IMR-90 (cell line): Measurements from ENCODE around the gene ISG15. TPM values are rescaled to one million over a fixed set of nuclear protein-coding genes. Genes with fewer than 3 reads are reported as not detected.
A peak's percentile ranks its signal among the peaks of the same experiment; 100 is the strongest.

ENCODE experiments used
- ATAC-seq: fragments of 200-7000 bp; cut with Tn5 transposase; 2 replicates; pipeline ENCODE4 v1.9.1; 2020; ENCODE audit warnings: low read depth, mild to moderate bottlenecking, moderate library complexity
- BruUV-seq: library from RNA; stranded (reverse); fragments of 400-500 nt; replicated peaks from 2 replicates; lab custom pipeline; 2021; lab: Mats Ljungman, UMichigan
- CTCF ChIA-PET: fragments of 300-600 bp; formaldehyde crosslinking; extraction: SDS; loops from one replicate; lab custom pipeline; 2021; ENCODE audit warnings: antibody characterized with exemption; lab: Yijun Ruan, JAX
- POLR2A ChIA-PET: fragments of 300-600 bp; sonication (Branson Sonifier 250); formaldehyde crosslinking; loops from one replicate; lab custom pipeline; 2022; ENCODE audit warnings: antibody characterized with exemption; ENCODE audit not compliant: unreplicated experiment; lab: Charles Lee
- DNase-seq: peaks from one replicate; pipeline ENCODE4 v3.0.0; 2013
- H2AFZ ChIP-seq: replicated peaks from 2 replicates; pipeline ENCODE3; 2013; ENCODE audit warnings: low read length, mild to moderate bottlenecking; ENCODE audit not compliant: poor library complexity
- H2AK5ac ChIP-seq: 2 replicates; pipeline ENCODE4 v1.6.1; 2013; ENCODE audit warnings: low read depth, low read length, inconsistent platforms
- H2AK9ac ChIP-seq: replicated peaks from 2 replicates; pipeline ENCODE3; 2013; ENCODE audit warnings: mild to moderate bottlenecking, low read depth, low read length, moderate library complexity; ENCODE audit not compliant: poor library complexity
- H2BK120ac ChIP-seq: 2 replicates; pipeline ENCODE4 v1.6.1; 2013; ENCODE audit warnings: low read depth, low read length, inconsistent platforms
- H2BK15ac ChIP-seq: 3 replicates; pipeline ENCODE4 v1.6.1; 2013; ENCODE audit warnings: low read depth, low read length, inconsistent platforms
- H2BK20ac ChIP-seq: 2 replicates; pipeline ENCODE4 v1.6.1; 2013; ENCODE audit warnings: low read depth, mild to moderate bottlenecking, inconsistent platforms, low read length, moderate library complexity
- H2BK5ac ChIP-seq: 2 replicates; pipeline ENCODE4 v1.6.1; 2013; ENCODE audit warnings: mild to moderate bottlenecking, low read depth, low read length, inconsistent platforms; ENCODE audit not compliant: poor library complexity, severe bottlenecking
- H3K14ac ChIP-seq: replicated peaks from 2 replicates; pipeline ENCODE4 v1.6.1; 2013; ENCODE audit warnings: low read depth, low read length, inconsistent platforms
- H3K18ac ChIP-seq: 2 replicates; pipeline ENCODE4 v1.6.1; 2013; ENCODE audit warnings: low read depth, low read length, control low read depth
- H3K23ac ChIP-seq: 2 replicates; pipeline ENCODE4 v1.6.1; 2013; ENCODE audit warnings: low read depth, low read length, inconsistent platforms
- H3K27ac ChIP-seq: 2 replicates; pipeline ENCODE4 v1.5.1; 2013; ENCODE audit warnings: mild to moderate bottlenecking, control low read depth, low read length; ENCODE audit not compliant: insufficient read depth
- H3K27me3 ChIP-seq: 2 replicates; pipeline ENCODE4 v1.6.1; 2013; ENCODE audit warnings: low read length; ENCODE audit not compliant: control insufficient read depth, insufficient read depth
- H3K36me3 ChIP-seq: 2 replicates; pipeline ENCODE4 v1.6.1; 2013; ENCODE audit warnings: low read length, mixed read lengths; ENCODE audit not compliant: control insufficient read depth, insufficient read depth
- H3K4ac ChIP-seq: 2 replicates; pipeline ENCODE4 v1.6.1; 2013; ENCODE audit warnings: low read depth, low read length, inconsistent platforms
- H3K4me1 ChIP-seq: 2 replicates; pipeline ENCODE4 v1.6.1; 2013; ENCODE audit warnings: low read length, mixed read lengths; ENCODE audit not compliant: control insufficient read depth, insufficient read depth
- H3K4me2 ChIP-seq: 2 replicates; pipeline ENCODE4 v1.6.1; 2013; ENCODE audit warnings: low read depth, mild to moderate bottlenecking, control low read depth, low read length, moderate library complexity
- H3K4me3 ChIP-seq: 2 replicates; pipeline ENCODE4 v1.5.1; 2013; ENCODE audit warnings: low read depth, mild to moderate bottlenecking, control low read depth, low read length, moderate library complexity; ENCODE audit not compliant: insufficient read depth
- H3K56ac ChIP-seq: 2 replicates; pipeline ENCODE4 v1.6.1; 2013; ENCODE audit warnings: low read length, inconsistent platforms; ENCODE audit not compliant: insufficient read depth; ENCODE audit errors: extremely low read depth
- H3K79me1 ChIP-seq, 2 experiments: 2 replicates each; pipeline ENCODE4 v1.6.1; 2013; ENCODE audit warnings: low read length in 2 of 2, inconsistent platforms in 1 of 2, low read depth in 1 of 2
- H3K9ac ChIP-seq: 2 replicates; pipeline ENCODE4 v1.6.1; 2013; ENCODE audit warnings: low read depth, low read length, control low read depth
- H3K9me1 ChIP-seq: 2 replicates; pipeline ENCODE4 v1.6.1; 2013; ENCODE audit warnings: low read length, inconsistent platforms; ENCODE audit not compliant: insufficient read depth
- H3K9me3 ChIP-seq: 2 replicates; pipeline ENCODE4 v1.6.1; 2013; ENCODE audit warnings: low read length; ENCODE audit not compliant: control insufficient read depth, insufficient read depth
- H4K20me1 ChIP-seq: 2 replicates; pipeline ENCODE4 v1.6.1; 2013; ENCODE audit warnings: low read length, inconsistent platforms; ENCODE audit not compliant: insufficient read depth
- H4K5ac ChIP-seq: 2 replicates; pipeline ENCODE4 v1.6.1; 2013; ENCODE audit warnings: mild to moderate bottlenecking, low read depth, low read length, control low read depth
- H4K8ac ChIP-seq, 2 experiments: 2 replicates each; pipeline ENCODE4 v1.6.1; 2013; ENCODE audit warnings: low read depth in 2 of 2, low read length in 2 of 2, control low read depth in 1 of 2, inconsistent platforms in 1 of 2
- H4K91ac ChIP-seq: 2 replicates; pipeline ENCODE4 v1.6.1; 2013; ENCODE audit warnings: low read depth, low read length, inconsistent platforms; ENCODE audit not compliant: insufficient read depth
- BHLHE40 ChIP-seq: fragments of 150-350 bp; IDR thresholded peaks from 2 replicates; pipeline ENCODE4 v1.6.1; 2016; ENCODE audit warnings: mild to moderate bottlenecking, low read depth, low read length
- CTCF ChIP-seq: conservative IDR thresholded peaks from 2 replicates; pipeline ENCODE4 v1.5.1; 2012; ENCODE audit warnings: mild to moderate bottlenecking, low read depth, low read length, improper control_type of control experiment
- ELK1 ChIP-seq: fragments of 150-350 bp; IDR thresholded peaks from 2 replicates; pipeline ENCODE4 v1.6.1; 2016; ENCODE audit warnings: low read depth, mild to moderate bottlenecking, low read length, moderate library complexity, borderline replicate concordance
- FOS ChIP-seq: fragments of 150-350 bp; IDR thresholded peaks from 2 replicates; pipeline ENCODE4 v1.6.1; 2016; ENCODE audit warnings: low read depth, low read length
- MAFK ChIP-seq: IDR thresholded peaks from 2 replicates; pipeline ENCODE4 v1.6.1; 2012; ENCODE audit warnings: low read depth, low read length, improper control_type of control experiment
- MAZ ChIP-seq: IDR thresholded peaks from 2 replicates; pipeline ENCODE4 v1.6.1; 2012; ENCODE audit warnings: low read depth, mild to moderate bottlenecking, low read length, improper control_type of control experiment, moderate library complexity, borderline replicate concordance
- MXI1 ChIP-seq: IDR thresholded peaks from 2 replicates; pipeline ENCODE4 v1.6.1; 2012; ENCODE audit warnings: low read depth, mild to moderate bottlenecking, low read length, moderate library complexity, borderline replicate concordance
- NFE2L2 ChIP-seq: fragments of 150-350 bp; IDR thresholded peaks from 2 replicates; pipeline ENCODE4 v1.6.1; 2016; ENCODE audit warnings: low read depth, mild to moderate bottlenecking, low read length
- POLR2A ChIP-seq: IDR thresholded peaks from 2 replicates; pipeline ENCODE4 v1.6.1; 2012; ENCODE audit warnings: mild to moderate bottlenecking, low read depth, low read length
- RAD21 ChIP-seq: IDR thresholded peaks from 2 replicates; pipeline ENCODE4 v1.6.1; 2012; ENCODE audit warnings: low read length, improper control_type of control experiment
- RCOR1 ChIP-seq: IDR thresholded peaks from 2 replicates; pipeline ENCODE4 v1.6.1; 2012; ENCODE audit warnings: mild to moderate bottlenecking, low read length, improper control_type of control experiment; ENCODE audit not compliant: insufficient replicate concordance
- RFX5 ChIP-seq: IDR thresholded peaks from 2 replicates; pipeline ENCODE4 v1.8.0; 2012; ENCODE audit warnings: low read depth, mild to moderate bottlenecking, low read length, moderate library complexity
- SMC3 ChIP-seq: fragments of 150-350 bp; IDR thresholded peaks from 2 replicates; pipeline ENCODE4 v1.6.1; 2016; ENCODE audit warnings: low read depth, mild to moderate bottlenecking, antibody characterized with exemption, low read length, moderate library complexity
- USF2 ChIP-seq: fragments of 150-350 bp; IDR thresholded peaks from 2 replicates; pipeline ENCODE4 v1.6.1; 2017; ENCODE audit warnings: mild to moderate bottlenecking, antibody characterized with exemption, low read length, low read depth
- WGBS, 2 experiments: methylation state at CpG; one replicate each; pipeline versions ENCODE4 v1.1.5 to v1.1.7; 2013; ENCODE audit warnings: missing lambda C conversion rate in 2 of 2; ENCODE audit not compliant: insufficient read length in 1 of 2; ENCODE audit errors: extremely low coverage in 2 of 2; 5-methylcytosine and 5-hydroxymethylcytosine counted together
- dilution Hi-C: fragments of 300-500 bp; cut with HindIII; formaldehyde crosslinking; loops from one replicate; pipeline ENCODE4 v1.14.3; 2018; ENCODE audit warnings: low sequenced_read_pairs; ENCODE audit not compliant: unreplicated experiment
- in situ Hi-C: fragments of 300-500 bp; cut with MboI; formaldehyde crosslinking; loops from 3 replicates; pipeline ENCODE4 v1.14.3; 2019; ENCODE audit warnings: low sequenced_read_pairs, inconsistent platforms, mixed read lengths
- intact Hi-C: fragments of 100-400 bp; cut with micrococcal nuclease; formaldehyde crosslinking; loops from 2 replicates; pipeline ENCODE4 v1.10.0; 2022
- polyA plus RNA-seq, 3 experiments: library from polyadenylated mRNA; depleted of rRNA; stranded (reverse); fragments of >200 nt; gene quantifications; 2 replicates each; pipeline ENCODE4 v1.2.3, GENCODE V29; 2012; ENCODE audit warnings: low replicate concordance in 1 of 3
- total RNA-seq: library from RNA; depleted of rRNA; stranded (reverse); fragments of >200 nt; gene quantifications from 2 replicates; pipeline ENCODE4 v1.2.3, GENCODE V29; 2012

Gene ISG15
- total and polyA plus RNA-seq, 2 of the 4 experiments (the other 2 are of a cell fraction): 99.1 to 105 TPM

GRCh38 chr1:974687-975328, 38.5 kb upstream of the ISG15 start:
- Histone ChIP-seq H2AK5ac (no peak overlapping the region), H2BK20ac (no peak overlapping the region), H2AK9ac (no peak overlapping the region), H3K27ac (no peak overlapping the region), H3K4me1 (0 out of 2 replicates have a peak, but pooled peaks cover 2% of the 10 kb centered on the region), H4K20me1 (no peaks in the 10 kb centered on the region; the same call in 1 of the 2 replicates), H3K79me1 (no peaks in the 10 kb centered on the region), H3K4ac (no peak overlapping the region), H3K4me2 (no peak overlapping the region), H3K27me3 (peaks cover 5% of the 10 kb centered on the region; the same call in 1 of the 2 replicates), H4K5ac (no peak overlapping the region), H2AFZ (peak overlapping the region; percentile 23), H2BK15ac (no peak overlapping the region), H4K91ac (no peak overlapping the region), H3K14ac (no peak overlapping the region), H2BK5ac (no peak overlapping the region), H3K9me3 (no peaks in the 10 kb centered on the region), H3K4me3 (no peak overlapping the region), H3K9ac (no peak overlapping the region), H4K8ac (no peak overlapping the region), H3K18ac (no peak overlapping the region), H3K56ac (no peak overlapping the region), H3K36me3 (no peaks in the 10 kb centered on the region), H2BK120ac (no peak overlapping the region), H3K9me1 (no peaks in the 10 kb centered on the region), H3K23ac (no peak overlapping the region)
- POLR2A ChIA-PET: no interaction called here
- dilution Hi-C loops: no loop called here
- TF ChIP-seq USF2 (no peak), SMC3 (no peak), RCOR1 (no peak), FOS (no peak), RAD21 (no peak), POLR2A (no peak), CTCF (no peak), BHLHE40 (no peak), ELK1 (no peak), RFX5 (no peak), MXI1 (no peak), MAZ (no peak), NFE2L2 (no peak), MAFK (no peak)
- in situ Hi-C loops: no loop called here
- 75% methylated on average over 14 of the region's 17 CpGs; no CpG with 5 or more reads in 1 of the 2 experiments for WGBS, 2 experiments
- DNase-seq (no peak), ATAC-seq (no peak)
- intact Hi-C loops: loop anchor here (5.0 kb wide), 1 partner anchor 73 kb away; no protein-coding TSS in a partner anchor
- CTCF ChIA-PET: interaction anchor here (1.4 kb wide), 1 partner anchor 10 kb away, joined by 3 read pairs; no protein-coding TSS in a partner anchor
- no TSS peak for BruUV-seq
